HFFc6 (cell line): ENCODE data around the gene MTFR1L. TPM values are rescaled to one million over a fixed set of nuclear protein-coding genes. Genes with fewer than 3 reads are reported as not detected.

Experiments used
- DNase-seq: peaks from one replicate; pipeline ENCODE4 v3.0.0-alpha.2; 2018
- H3K27ac Mint-ChIP-seq: 2 replicates; pipeline ENCODE4 v1.8.0; 2020; ENCODE audit warnings: mild to moderate bottlenecking, mixed read lengths
- H3K27me3 Mint-ChIP-seq: 2 replicates; pipeline ENCODE4 v1.8.0; 2021; ENCODE audit warnings: mild to moderate bottlenecking, moderate library complexity, mixed read lengths; ENCODE audit not compliant: insufficient read depth
- H3K36me3 Mint-ChIP-seq: 2 replicates; pipeline ENCODE4 v1.8.0; 2021; ENCODE audit warnings: low read depth, mixed read lengths
- H3K4me1 Mint-ChIP-seq: 2 replicates; pipeline ENCODE4 v1.8.0; 2020; ENCODE audit warnings: low read depth, mixed read lengths
- H3K4me3 Mint-ChIP-seq: 2 replicates; pipeline ENCODE4 v1.8.0; 2020; ENCODE audit warnings: mild to moderate bottlenecking, moderate library complexity, mixed read lengths
- H3K9me3 Mint-ChIP-seq: 2 replicates; pipeline ENCODE4 v1.8.0; 2020; ENCODE audit warnings: mild to moderate bottlenecking, mixed read lengths
- CTCF ChIP-seq: fragments of 200-600 bp; sonication (generic); IDR thresholded peaks from 2 replicates; pipeline ENCODE4 v1.5.0; 2021; ENCODE audit warnings: antibody characterized with exemption, mild to moderate bottlenecking
- long read RNA-seq: library from polyadenylated mRNA; unstranded; transcript quantifications from one replicate; pipeline ENCODE4 v2.0.0, GENCODE V29; 2019
- total RNA-seq, 6 experiments: library from RNA; stranded (reverse); fragmentation: NEBNext Ultra II Directional; extraction: Animal tissue kit (Norgen Biotek cat#: 25700); gene quantifications; 2 replicates in 1 of 6; 3 replicates in 5 of 6; pipeline ENCODE4 v1.2.3, GENCODE V29; 2021

MTFR1L gene
- total RNA-seq = 10 to 100 TPM; 52.4 to 69.1 (median 59.1) TPM
- long read RNA-seq, transcript MTFR1L-203 (7 exons, 2,004 nt) = major isoform, 56 of 103 reads
- long read RNA-seq, transcript MTFR1L-210 (7 exons, 1,873 nt) = minor isoform, 14 of 103 reads
- long read RNA-seq, transcript MTFR1L-204 (7 exons, 1,868 nt) = minor isoform, 5 of 103 reads
- long read RNA-seq, partial matches to known transcripts = 12 of 103 reads
- long read RNA-seq, other reads (novel, unspliced or antisense) = 13 of 103 reads

DNA sequence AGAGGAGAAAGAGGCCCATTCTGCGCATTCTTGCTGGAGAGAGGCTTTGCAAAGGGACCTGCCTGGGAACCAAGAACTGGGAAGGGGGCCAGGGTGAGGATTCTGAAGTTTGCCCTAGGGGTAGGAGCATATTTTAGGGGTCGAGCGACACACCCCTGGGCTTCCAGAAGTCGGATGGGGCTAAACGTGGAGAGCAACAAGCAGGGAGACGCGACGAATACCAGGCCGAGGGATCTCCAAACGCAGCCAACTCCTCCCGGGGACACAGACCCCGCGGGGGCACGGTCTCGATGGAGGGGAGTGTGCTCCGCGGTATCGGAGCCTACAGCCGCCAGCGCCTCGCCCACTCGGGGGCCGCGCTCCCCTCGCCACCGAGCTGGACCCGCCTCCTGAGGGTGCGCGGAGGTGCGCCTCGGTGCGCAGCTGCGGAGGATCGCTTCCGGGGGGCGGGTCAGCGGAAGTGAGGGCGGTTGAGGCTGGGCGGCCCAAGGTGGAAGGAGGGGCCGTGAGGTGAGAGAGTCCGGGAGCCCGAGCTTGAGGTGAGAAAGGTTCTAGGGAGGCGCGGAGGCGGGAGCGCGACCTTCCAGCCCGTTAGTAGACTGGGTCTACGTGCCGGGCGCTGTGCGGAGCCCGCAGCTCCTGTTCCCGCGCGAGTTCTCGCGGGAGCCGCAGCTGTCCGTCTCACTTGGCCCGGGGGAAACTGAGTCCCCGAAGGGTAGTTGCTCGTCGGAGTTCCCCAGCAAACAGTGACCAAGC, at the start of gene MTFR1L:
Gene MTFR1L (plus strand): TSS at position 464 of the 756 bp plus-strand sequence. CDS start 3,151 bp downstream, outside the sequence.
- H3K27ac Mint-ChIP-seq = peak within 1 kb of the TSS; percentile 91
- H3K36me3 Mint-ChIP-seq = no peaks in the 10 kb centered on the region; the same call in 1 of the 2 replicates
- H3K4me1 Mint-ChIP-seq = peaks cover 41% of the 10 kb centered on the region
- H3K27me3 Mint-ChIP-seq = peaks cover 4% of the 10 kb centered on the region
- H3K9me3 Mint-ChIP-seq = no peaks in the 10 kb centered on the region
- DNase-seq = peak; percentile 56
- peak within 1 kb of the TSS; percentile 94 for H3K4me3 Mint-ChIP-seq
- TF ChIP-seq CTCF = no peak

DNA sequence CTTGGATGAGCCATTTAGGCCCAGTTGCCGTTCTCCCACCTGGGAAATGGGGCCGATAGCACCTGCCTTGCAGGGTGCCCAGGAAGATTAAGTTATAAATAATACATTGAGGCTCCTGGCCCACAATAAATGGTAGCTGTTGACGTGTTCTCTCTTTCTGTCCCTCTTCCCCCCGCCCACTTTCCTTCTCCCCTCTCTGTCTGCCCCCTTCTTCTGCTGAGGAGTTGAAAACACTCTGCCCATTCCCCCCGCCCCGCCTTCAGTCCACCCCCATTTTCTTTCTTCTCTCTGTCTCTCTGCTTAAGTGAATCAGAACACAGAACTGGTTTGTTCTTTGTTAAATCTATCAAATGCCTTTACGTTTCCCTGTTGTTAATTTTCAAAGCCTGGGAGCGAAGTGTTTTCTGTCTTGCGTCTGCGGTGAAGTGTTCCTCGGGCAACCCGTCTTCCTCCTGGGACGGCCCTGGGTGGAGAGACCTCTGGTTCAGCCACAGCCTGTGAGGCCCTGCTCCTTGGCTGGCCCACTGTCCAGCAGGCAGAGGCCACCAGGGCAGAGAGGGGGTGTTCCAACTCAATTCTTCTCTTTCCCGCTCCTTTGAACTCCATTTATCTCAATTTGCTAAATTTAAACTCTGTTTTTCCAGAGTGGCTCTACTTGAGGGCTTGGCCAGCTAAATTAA, 49.1 kb upstream of the MTFR1L start:
- Mint-ChIP-seq H3K9me3 (no peaks in the 10 kb centered on the region), H3K4me1 (peaks cover 37% of the 10 kb centered on the region), H3K36me3 (no peaks in the 10 kb centered on the region), H3K27ac (no peak overlapping the region), H3K4me3 (no peak overlapping the region), H3K27me3 (peaks cover 20% of the 10 kb centered on the region)
- DNase-seq = no peak
- no peak for TF ChIP-seq CTCF

DNA sequence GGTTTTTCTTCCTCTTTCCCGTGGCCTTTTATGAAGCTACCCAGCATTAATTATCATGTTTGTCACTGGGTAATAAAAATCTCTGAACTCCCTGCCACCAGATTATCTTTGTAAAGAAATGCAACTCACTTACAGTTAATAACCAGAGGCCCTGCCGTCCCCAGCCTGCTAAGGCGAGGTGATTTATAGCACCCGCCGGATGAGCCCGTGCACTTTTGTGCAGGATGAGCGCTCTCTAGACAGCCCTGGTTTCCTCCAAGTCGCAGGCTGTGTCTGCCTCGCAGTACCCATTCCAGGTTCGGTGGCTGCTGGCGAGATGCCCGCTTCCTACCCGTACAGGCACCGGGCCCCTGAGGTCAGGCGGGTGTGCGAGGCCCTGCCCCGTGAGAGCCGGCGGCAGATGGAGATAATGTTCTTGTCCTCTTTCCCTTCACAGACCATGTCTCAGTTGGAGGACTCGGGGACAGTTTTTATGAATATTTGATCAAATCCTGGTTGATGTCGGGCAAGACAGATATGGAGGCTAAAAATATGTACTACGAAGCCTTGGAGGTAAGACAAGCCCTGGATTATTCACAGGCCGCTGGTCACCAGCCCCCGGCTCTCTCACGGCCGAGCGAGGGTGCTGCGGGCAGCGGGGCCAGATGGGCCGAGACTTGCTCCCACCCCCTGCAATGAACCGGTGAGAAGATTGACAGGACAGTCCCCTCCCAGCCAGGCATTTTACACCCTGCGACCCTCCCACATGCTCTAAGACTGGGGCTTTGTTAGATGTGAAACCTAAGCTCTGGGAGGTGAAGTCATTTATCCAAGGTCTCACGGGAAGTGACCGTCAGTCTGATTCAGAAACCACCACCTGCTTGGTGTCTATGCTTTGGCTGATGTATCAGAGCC, 48.3 kb upstream of the MTFR1L start:
- H3K27me3 Mint-ChIP-seq = peaks cover 24% of the 10 kb centered on the region
- no peak overlapping the region for H3K27ac Mint-ChIP-seq
- no peak overlapping the region for H3K4me3 Mint-ChIP-seq
- no peaks in the 10 kb centered on the region for H3K9me3 Mint-ChIP-seq
- DNase-seq = no peak
- no peak for TF ChIP-seq CTCF
- no peaks in the 10 kb centered on the region for H3K36me3 Mint-ChIP-seq
- peaks cover 38% of the 10 kb centered on the region for H3K4me1 Mint-ChIP-seq

DNA sequence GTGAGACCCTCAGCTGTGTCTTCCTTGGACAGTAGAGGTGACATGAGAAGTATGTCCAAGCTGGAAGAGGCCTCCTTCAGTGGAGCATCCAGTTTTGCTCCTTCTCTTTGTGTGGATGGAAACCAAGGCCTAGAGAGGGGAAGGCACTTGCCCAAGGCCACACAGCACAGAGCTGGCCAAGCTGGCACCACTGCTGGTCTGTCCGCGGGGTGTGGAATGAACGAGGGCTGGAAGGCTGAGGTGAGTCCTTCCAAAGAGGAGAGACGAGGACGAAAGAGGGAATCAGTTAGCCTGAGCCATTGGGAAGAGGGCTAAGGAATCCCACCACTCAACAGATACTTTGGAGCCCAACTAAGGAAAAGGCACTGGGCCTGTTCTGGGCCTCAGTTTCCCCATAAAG, 47.6 kb upstream of the MTFR1L start:
- no peak for DNase-seq
- H3K4me1 Mint-ChIP-seq = peaks cover 38% of the 10 kb centered on the region
- no peak overlapping the region for H3K4me3 Mint-ChIP-seq
- H3K36me3 Mint-ChIP-seq = no peaks in the 10 kb centered on the region
- H3K27ac Mint-ChIP-seq = no peak overlapping the region; the same call in 1 of the 2 replicates
- peaks cover 26% of the 10 kb centered on the region for H3K27me3 Mint-ChIP-seq
- no peaks in the 10 kb centered on the region for H3K9me3 Mint-ChIP-seq
- TF ChIP-seq CTCF = no peak

DNA sequence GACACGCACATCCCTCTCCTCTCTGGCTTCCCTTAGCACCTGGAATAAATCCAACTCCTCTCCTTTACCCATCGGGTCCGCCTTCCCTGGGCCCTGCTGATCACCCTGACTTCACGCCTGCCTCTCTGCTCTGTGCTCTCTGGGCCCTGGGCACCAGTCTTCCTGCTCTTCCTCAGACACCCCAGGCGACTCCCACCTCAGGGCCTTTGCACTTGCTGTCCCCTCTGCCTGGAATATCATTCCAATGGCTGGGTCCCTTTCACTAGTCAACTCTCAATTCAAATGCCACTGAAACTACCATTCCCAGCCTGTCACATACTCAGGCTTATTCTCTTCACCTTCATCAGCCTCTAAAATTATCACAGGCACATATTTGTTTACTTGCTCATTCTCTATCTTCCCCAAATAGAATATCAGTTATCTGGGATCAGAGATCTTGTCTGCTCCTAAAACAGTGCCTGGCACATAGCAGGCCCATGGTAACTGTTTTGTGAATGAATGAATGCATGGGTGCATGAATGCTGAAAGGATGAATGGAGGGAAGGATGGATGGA, 47.0 kb upstream of the MTFR1L start:
- Mint-ChIP-seq H3K9me3 (no peaks in the 10 kb centered on the region), H3K4me3 (no peak overlapping the region), H3K36me3 (no peaks in the 10 kb centered on the region), H3K4me1 (peaks cover 38% of the 10 kb centered on the region), H3K27ac (no peak overlapping the region), H3K27me3 (peaks cover 26% of the 10 kb centered on the region)
- DNase-seq = peak; percentile 3
- TF ChIP-seq CTCF = no peak
